Effector memory CD4-positive, alpha-beta T cell (primary cell): ENCODE measurements around the gene FAM78A.
"Not testable (repeated sequence)": the region's sequence is repeated elsewhere in the genome, so short reads cannot be mapped to it uniquely, and the experiment has no call there.

Source experiments
- DNase-seq, 3 donors: peaks; one replicate each; pipeline ENCODE4 v3.0.0-alpha.2; 2020
- H3K27ac ChIP-seq: 2 replicates; pipeline ENCODE4 v1.7.0; 2013; ENCODE audit warnings: mild to moderate bottlenecking, low read length, moderate library complexity; ENCODE audit not compliant: insufficient read depth, poor library complexity, severe bottlenecking
- H3K27me3 ChIP-seq: replicated peaks from 2 replicates; pipeline ENCODE4 v1.7.0; 2013; ENCODE audit warnings: mild to moderate bottlenecking, low read length; ENCODE audit not compliant: insufficient read depth, control insufficient read depth, poor library complexity, severe bottlenecking
- H3K36me3 ChIP-seq: 2 replicates; pipeline ENCODE4 v1.7.0; 2013; ENCODE audit warnings: mild to moderate bottlenecking, low read length, moderate library complexity; ENCODE audit not compliant: control insufficient read depth, insufficient read depth
- H3K4me1 ChIP-seq: 2 replicates; pipeline ENCODE4 v1.7.0; 2013; ENCODE audit warnings: low read length, mild to moderate bottlenecking; ENCODE audit not compliant: control insufficient read depth, insufficient read depth, poor library complexity, severe bottlenecking
- H3K4me3 ChIP-seq: 2 replicates; pipeline ENCODE4 v1.7.0; 2013; ENCODE audit warnings: low read length, low read depth, mild to moderate bottlenecking; ENCODE audit not compliant: insufficient read depth, poor library complexity, severe bottlenecking
- H3K9me3 ChIP-seq: 2 replicates; pipeline ENCODE4 v1.7.0; 2013; ENCODE audit warnings: mild to moderate bottlenecking, low read length, moderate library complexity; ENCODE audit not compliant: control insufficient read depth

The FAM78A gene

GRCh38 chr9:131214286-131214856 lies 61.9 kb downstream of the FAM78A start:
- Histone ChIP-seq H3K36me3 (peaks cover 15% of the 10 kb centered on the region), H3K27me3 (no peaks in the 10 kb centered on the region), H3K4me1 (no peaks in the 10 kb centered on the region), H3K4me3 (no peak overlapping the region), H3K9me3 (no peaks in the 10 kb centered on the region), H3K27ac (no peak overlapping the region)
- no peak for DNase-seq

- H3K4me3 ChIP-seq, H3K27me3 ChIP-seq, DNase-seq, H3K4me1 ChIP-seq, H3K27ac ChIP-seq, H3K9me3 ChIP-seq: not testable (repeated sequence)
- H3K36me3 ChIP-seq, result peaks cover 19% of the 10 kb centered on the region
Measured at GRCh38 chr9:131211920-131212319, 64.4 kb downstream of the FAM78A start.
